T-cell (primary cell): ENCODE data around the gene ZNF628. TPM values are rescaled to one million over a fixed set of nuclear protein-coding genes. Genes with fewer than 3 reads are reported as not detected.

Source experiments
- ATAC-seq, 4 experiments: fragments of 200-7000 bp in 3 of 4; fragments of 150-1000 bp in 1 of 4; cut with Tn5 transposase; replicated peaks in 1 of 4; 1 replicate in 3 of 4; 2 replicates in 1 of 4; pipeline ENCODE4 v1.10.0; 2021; ENCODE audit warnings: moderate library complexity in 3 of 4, mild to moderate bottlenecking in 2 of 4, moderate number of reproducible peaks in 1 of 4
- CTCF ChIA-PET, 2 donors: fragments of 300-600 bp; sonication (Branson Sonifier 250); formaldehyde crosslinking; loops; one replicate each; lab custom pipeline; 2022; ENCODE audit warnings: antibody characterized with exemption in 2 of 2; lab: Charles Lee
- POLR2A ChIA-PET, 2 donors: fragments of 300-600 bp; sonication (Branson Sonifier 250); formaldehyde crosslinking; loops; one replicate each; lab custom pipeline; 2022; ENCODE audit warnings: antibody characterized with exemption in 2 of 2; lab: Charles Lee
- DNase-seq, 35 experiments: peaks; one replicate each; pipeline versions ENCODE4 v3.0.0 to v3.0.0-alpha.2; 2013 to 2023
- H3K27ac ChIP-seq: one replicate; pipeline ENCODE4 v1.5.1; 2013; ENCODE audit warnings: low read length
- H3K27me3 ChIP-seq, 2 experiments: replicated peaks in 1 of 2; 1 replicate in 1 of 2; 2 replicates in 1 of 2; pipeline versions ENCODE4 v1.6.1 to v1.7.0; 2013; ENCODE audit warnings: low read length in 1 of 2, mixed read lengths in 1 of 2; ENCODE audit not compliant: control insufficient read depth in 2 of 2, insufficient read depth in 2 of 2; ENCODE audit errors: extremely low read depth in 1 of 2
- H3K36me3 ChIP-seq, 2 donors: 1 replicate in 1 of 2; 2 replicates in 1 of 2; pipeline versions ENCODE4 v1.6.1 to v1.7.0; 2013; ENCODE audit warnings: low read length in 1 of 2; ENCODE audit not compliant: control insufficient read depth in 2 of 2, insufficient read depth in 1 of 2; ENCODE audit errors: extremely low read depth in 1 of 2
- H3K4me1 ChIP-seq, 2 experiments: 1 replicate in 1 of 2; 2 replicates in 1 of 2; pipeline versions ENCODE4 v1.6.1 to v1.7.0; 2013; ENCODE audit warnings: low read length in 2 of 2, mixed read lengths in 1 of 2; ENCODE audit not compliant: insufficient read depth in 2 of 2, control insufficient read depth in 1 of 2; ENCODE audit errors: extremely low read depth in 1 of 2
- H3K4me3 ChIP-seq, 2 donors: 1 replicate in 1 of 2; 2 replicates in 1 of 2; pipeline versions ENCODE4 v1.5.1 to v1.7.0; 2013; ENCODE audit warnings: mild to moderate bottlenecking in 2 of 2, low read length in 1 of 2, moderate library complexity in 1 of 2; ENCODE audit not compliant: control insufficient read depth in 1 of 2; ENCODE audit errors: extremely low read depth in 1 of 2
- H3K9me3 ChIP-seq: 2 replicates; pipeline ENCODE4 v1.7.0; 2013
- H3K27ac Mint-ChIP-seq, 2 donors: one replicate each; pipeline ENCODE4 v1.8.0; 2020 to 2021; ENCODE audit warnings: mild to moderate bottlenecking in 2 of 2, mixed read lengths in 2 of 2
- H3K27me3 Mint-ChIP-seq, 2 donors: one replicate each; pipeline ENCODE4 v1.8.0; 2021 to 2022; ENCODE audit warnings: mixed read lengths in 2 of 2
- H3K36me3 Mint-ChIP-seq: one replicate; pipeline ENCODE4 v1.8.0; 2021; ENCODE audit warnings: mixed read lengths
- H3K4me1 Mint-ChIP-seq, 3 donors: one replicate each; pipeline ENCODE4 v1.8.0; 2020 to 2022; ENCODE audit warnings: mixed read lengths in 3 of 3, mild to moderate bottlenecking in 1 of 3
- H3K4me3 Mint-ChIP-seq, 3 donors: one replicate each; pipeline ENCODE4 v1.8.0; 2020 to 2022; ENCODE audit warnings: mild to moderate bottlenecking in 3 of 3, mixed read lengths in 3 of 3, moderate library complexity in 3 of 3
- H3K9me3 Mint-ChIP-seq, 3 donors: one replicate each; pipeline ENCODE4 v1.8.0; 2020 to 2022; ENCODE audit warnings: mixed read lengths in 3 of 3
- WGBS: methylation state at CpG from one replicate; pipeline ENCODE4 v1.1.5; 2013; ENCODE audit warnings: missing lambda C conversion rate; ENCODE audit not compliant: insufficient coverage; 5-methylcytosine and 5-hydroxymethylcytosine counted together
- total RNA-seq, 35 experiments: library from RNA in 6 of 35; stranded (reverse) in 6 of 35; fragments of 120-200 nt in 1 of 35; gene quantifications; one replicate each; pipeline versions ENCODE4 v1.2.1 to v1.2.4 and lab custom pipeline; 2013 to 2026

Gene ZNF628
- total RNA-seq, 5 donors from 2014 or later (not counting 1 experiment from before 2014, with no cell fraction given), result 14.2 to 24.1 (median 16.2) TPM

- H3K27ac ChIP-seq, result no peak overlapping the region
- ATAC-seq (no peak), DNase-seq (no peak)
- no peak overlapping the region for H3K4me3 Mint-ChIP-seq
- H3K27ac Mint-ChIP-seq, result no peak overlapping the region
- H3K4me1 ChIP-seq, result peaks cover 0 to 13% of the 10 kb centered on the region in 2 experiments
- peaks cover 14 to 35% of the 10 kb centered on the region in 2 donors for H3K27me3 Mint-ChIP-seq
- peaks cover 7 to 10% (median 10%) of the 10 kb centered on the region in 3 donors for H3K4me1 Mint-ChIP-seq
- ChIA-PET POLR2A (interaction anchor here in 1 of 2 donors (0.5 kb wide), 1 partner anchor 19 kb away, joined by 4 read pairs; no protein-coding TSS in a partner anchor), CTCF (interaction anchor here in 1 of 2 donors (0.7 to 0.9 kb wide), 2 partner anchors 13 to 367 kb away, joined by 3 read pairs; no protein-coding TSS in a partner anchor)
- H3K27me3 ChIP-seq, result peaks cover 0 to 46% of the 10 kb centered on the region in 2 experiments
- H3K36me3 ChIP-seq, result no peaks in the 10 kb centered on the region
- no peak overlapping the region for H3K4me3 ChIP-seq
- no peaks in the 10 kb centered on the region for H3K9me3 ChIP-seq
- H3K36me3 Mint-ChIP-seq, result no peaks in the 10 kb centered on the region
- WGBS, result 72% methylated on average over 7 of the region's 10 CpGs
- H3K9me3 Mint-ChIP-seq, result no peaks in the 10 kb centered on the region
These were observed 31.7 kb downstream of the ZNF628 start for GRCh38 chr19:55508120-55508519.

- peak; percentile 72 to 94 (median 83) for DNase-seq
- H3K4me3 ChIP-seq, result peak overlapping the region; percentile 4 to 37
- H3K36me3 Mint-ChIP-seq, result no peaks in the 10 kb centered on the region
These were observed 40.6 kb downstream of the ZNF628 start for GRCh38 chr19:55516878-55517620.

GRCh38 chr19:55519451-55520311, 43.3 kb downstream of the ZNF628 start:
- no peak for DNase-seq
- Histone ChIP-seq H3K4me1 (peaks cover 0 to 12% of the 10 kb centered on the region in 2 experiments), H3K9me3 (no peaks in the 10 kb centered on the region), H3K27me3 (peaks cover 0 to 25% of the 10 kb centered on the region in 2 experiments), H3K27ac (no peak overlapping the region), H3K4me3 (no peak overlapping the region), H3K36me3 (no peaks in the 10 kb centered on the region)
- Mint-ChIP-seq H3K27ac (no peak overlapping the region), H3K27me3 (peaks cover 3 to 5% of the 10 kb centered on the region in 2 donors), H3K4me3 (no peak overlapping the region), H3K4me1 (peaks cover 0 to 4% (median 4%) of the 10 kb centered on the region in 3 donors), H3K9me3 (no peaks in the 10 kb centered on the region), H3K36me3 (no peaks in the 10 kb centered on the region)
- ChIA-PET POLR2A (no interaction called here), CTCF (no interaction called here)
- ATAC-seq, result no peak
- 78% methylated on average over 8 of the region's 10 CpGs for WGBS

More at GRCh38 chr19:55516878-55517620, 40.6 kb downstream of the ZNF628 start:
- Mint-ChIP-seq H3K4me1 (peaks cover 0 to 4% (median 4%) of the 10 kb centered on the region in 3 donors), H3K4me3 (peak overlapping the region; percentile 68 to 70 (median 69)), H3K9me3 (no peaks in the 10 kb centered on the region), H3K27me3 (peaks cover 6 to 13% of the 10 kb centered on the region in 2 donors), H3K27ac (peak overlapping the region in 1 of 2 donors; percentile 68)
- POLR2A ChIA-PET, result interaction anchor here in 1 of 2 donors (0.6 kb wide), 1 partner anchor 459 kb away, joined by 5 read pairs; no protein-coding TSS in a partner anchor
- ATAC-seq, result peak; percentile 99 to 100 (median 100)
- CTCF ChIA-PET, result interaction anchor here (0.6 to 2.1 kb wide), 3 partner anchors 12 to 115 kb away, joined by 3 to 11 read pairs (median 4); partner anchors contain the start of gene ZNF628 (in 1 of the 2)
- Histone ChIP-seq H3K27ac (peak overlapping the region; percentile 65), H3K9me3 (no peaks in the 10 kb centered on the region), H3K36me3 (no peaks in the 10 kb centered on the region), H3K27me3 (peaks cover 0 to 34% of the 10 kb centered on the region in 2 experiments), H3K4me1 (peaks cover 0 to 12% of the 10 kb centered on the region in 2 experiments)
- WGBS, result 9% methylated on average over 57 of the region's 61 CpGs

- peaks cover 0 to 28% of the 10 kb centered on the region in 2 experiments for H3K27me3 ChIP-seq
- peaks cover 0 to 4% (median 4%) of the 10 kb centered on the region in 3 donors for H3K4me1 Mint-ChIP-seq
- no peak overlapping the region for H3K27ac ChIP-seq
- no peak for DNase-seq
- no peak overlapping the region for H3K4me3 Mint-ChIP-seq
- no peaks in the 10 kb centered on the region for H3K9me3 Mint-ChIP-seq
- H3K36me3 ChIP-seq, result no peaks in the 10 kb centered on the region
- ChIA-PET POLR2A (no interaction called here), CTCF (no interaction called here)
- no peak overlapping the region for H3K27ac Mint-ChIP-seq
- ATAC-seq, result no peak
- peaks cover 5 to 7% of the 10 kb centered on the region in 2 donors for H3K27me3 Mint-ChIP-seq
- H3K4me1 ChIP-seq, result peaks cover 0 to 12% of the 10 kb centered on the region in 2 experiments
- H3K36me3 Mint-ChIP-seq, result no peaks in the 10 kb centered on the region
- H3K9me3 ChIP-seq, result no peaks in the 10 kb centered on the region
- WGBS, result 69% methylated on average over 8 of the region's 14 CpGs
- H3K4me3 ChIP-seq, result no peak overlapping the region
These were observed 44.4 kb downstream of the ZNF628 start for GRCh38 chr19:55520691-55521292.

GRCh38 chr19:55525289-55526101, 49.1 kb downstream of the ZNF628 start:
- no peaks in the 10 kb centered on the region for H3K36me3 Mint-ChIP-seq
- H3K27ac ChIP-seq, result no peak overlapping the region
- ATAC-seq, result no peak
- H3K36me3 ChIP-seq, result no peaks in the 10 kb centered on the region
- no peaks in the 10 kb centered on the region for H3K4me1 ChIP-seq
- H3K27me3 Mint-ChIP-seq, result peaks cover 5 to 7% of the 10 kb centered on the region in 2 donors
- H3K9me3 Mint-ChIP-seq, result no peaks in the 10 kb centered on the region
- DNase-seq, result no peak
- H3K4me1 Mint-ChIP-seq, result no peaks in the 10 kb centered on the region
- H3K27ac Mint-ChIP-seq, result no peak overlapping the region
- CTCF ChIA-PET, result interaction anchor here in 1 of 2 donors (0.6 kb wide), 1 partner anchor 10 kb away, joined by 6 read pairs; no protein-coding TSS in a partner anchor
- peaks cover 0 to 17% of the 10 kb centered on the region in 2 experiments for H3K27me3 ChIP-seq
- H3K4me3 Mint-ChIP-seq, result no peak overlapping the region
- POLR2A ChIA-PET, result interaction anchor here in 1 of 2 donors (0.5 kb wide), 1 partner anchor 99 kb away, joined by 6 read pairs; the partner anchor contains the start of gene ZNF784
- H3K9me3 ChIP-seq, result no peaks in the 10 kb centered on the region
- H3K4me3 ChIP-seq, result no peak overlapping the region
- WGBS, result 85% methylated on average over 23 of the region's 29 CpGs
